Esophagus muscularis mucosa (tissue), 4 donors: ENCODE data around the gene DEDD. TPM values are rescaled to one million over a fixed set of nuclear protein-coding genes. Genes with fewer than 3 reads are reported as not detected.

Experiments
- DNase-seq: peaks from one replicate; pipeline ENCODE4 v3.0.0-alpha.2; 2017; ENCODE audit errors: extremely low spot score
- H3K27ac ChIP-seq, 4 donors: fragments of 200-600 bp; sonication (generic); replicated peaks in 1 of 4; 1 replicate in 3 of 4; 2 replicates in 1 of 4; pipeline ENCODE4 v1.5.1; 2016 to 2019; ENCODE audit warnings: mild to moderate bottlenecking in 1 of 4
- H3K27me3 ChIP-seq, 4 donors: fragments of 200-600 bp; sonication (generic); one replicate each; pipeline versions ENCODE4 v1.5.1 to v1.6.0; 2016 to 2019
- H3K36me3 ChIP-seq, 4 donors: fragments of 200-600 bp; sonication (generic); one replicate each; pipeline ENCODE4 v1.5.1; 2016 to 2019
- H3K4me1 ChIP-seq, 4 donors: fragments of 200-600 bp; sonication (generic); one replicate each; pipeline ENCODE4 v1.5.1; 2016 to 2019
- H3K4me3 ChIP-seq, 4 donors: fragments of 200-600 bp; sonication (generic); 1 replicate in 2 of 4; 2 replicates in 2 of 4; pipeline ENCODE4 v1.5.1; 2016 to 2019; ENCODE audit warnings: mild to moderate bottlenecking in 4 of 4, moderate library complexity in 1 of 4
- H3K9me3 ChIP-seq, 4 donors: fragments of 200-600 bp; sonication (generic); 1 replicate in 3 of 4; 2 replicates in 1 of 4; pipeline ENCODE4 v1.5.1; 2016 to 2019
- CTCF ChIP-seq, 3 experiments: fragments of 200-600 bp in 2 of 3; fragments of 450-650 bp in 1 of 3; sonication (generic) in 2 of 3; IDR thresholded peaks; one replicate each; pipeline ENCODE4 v1.5.1; 2017 to 2019; ENCODE audit warnings: antibody characterized with exemption in 3 of 3, mild to moderate bottlenecking in 2 of 3, moderate library complexity in 1 of 3
- EP300 ChIP-seq: sonication (generic); formaldehyde crosslinking; IDR thresholded peaks from one replicate; pipeline ENCODE4 v1.6.1; 2017; ENCODE audit warnings: antibody characterized with exemption
- POLR2A ChIP-seq: fragments of 450-650 bp; IDR thresholded peaks from one replicate; pipeline ENCODE4 v1.6.1; 2017; ENCODE audit warnings: antibody characterized with exemption, moderate library complexity, mild to moderate bottlenecking, low read depth
- POLR2AphosphoS5 ChIP-seq, 2 donors: sonication (generic); formaldehyde crosslinking; IDR thresholded peaks; one replicate each; pipeline ENCODE4 v1.6.1; 2017; ENCODE audit warnings: antibody characterized with exemption in 2 of 2
- WGBS: methylation state at CpG from one replicate; pipeline ENCODE4 v1.1.5; 2018; 5-methylcytosine and 5-hydroxymethylcytosine counted together
- intact Hi-C: fragments of 100-400 bp; cut with DNase I; formaldehyde crosslinking; loops from one replicate; pipeline ENCODE4 v1.15.1; 2023
- total RNA-seq, 4 donors: library from RNA; depleted of rRNA; stranded (reverse); fragments of >200 nt; gene quantifications; one replicate each; pipeline versions ENCODE4 v1.1.0 to v1.2.1, GENCODE V29; 2016

Gene DEDD
- total RNA-seq, 4 donors from 2014 or later = 37.0 to 82.5 (median 47.7) TPM

GRCh38 chr1:161111527-161111926, 20.9 kb downstream of the DEDD start:
- intact Hi-C loops = loop anchor here (10.0 kb wide), 1 partner anchor 277 kb away; no protein-coding TSS in a partner anchor
- WGBS = 88% methylated on average over 2 of the region's 2 CpGs

DNA sequence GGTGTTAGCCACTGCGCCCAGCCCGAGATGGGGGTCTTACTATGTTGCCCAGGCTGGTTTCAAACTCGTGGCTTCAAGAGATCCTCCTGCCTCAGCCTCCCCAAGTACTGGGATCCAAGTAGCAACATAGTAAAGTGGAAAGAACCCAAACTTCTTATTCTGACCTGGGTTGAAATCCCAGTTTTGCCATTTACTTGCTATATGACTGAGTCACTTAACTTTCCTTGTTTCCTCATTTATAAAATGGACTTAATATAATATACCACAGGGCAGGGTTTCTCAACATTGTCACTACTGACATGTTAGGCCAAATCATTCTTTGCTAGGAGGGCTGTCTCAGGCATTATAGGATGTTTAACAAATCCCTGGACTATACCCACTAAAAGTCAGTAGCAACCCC, 21.4 kb downstream of the DEDD start:
- intact Hi-C loops = loop anchor here (10.0 kb wide), 1 partner anchor 276 kb away; no protein-coding TSS in a partner anchor
- Histone ChIP-seq H3K9me3 (no peaks in the 10 kb centered on the region), H3K27ac (no peak overlapping the region), H3K36me3 (peaks cover 3 to 23% (median 6%) of the 10 kb centered on the region in 4 donors), H3K4me3 (no peak overlapping the region), H3K27me3 (no peaks in the 10 kb centered on the region), H3K4me1 (peaks cover 21 to 39% (median 31%) of the 10 kb centered on the region in 4 donors)
- TF ChIP-seq POLR2AphosphoS5 (IDR thresholded peaks at IDR 0.05) (no peak), POLR2A (no peak), CTCF (IDR thresholded peaks at IDR 0.05) (no peak), EP300 (no peak)
- 93% methylated on average over 3 of the region's 3 CpGs for whole genome bisulfite sequencing
- DNase-seq = no peak

More at GRCh38 chr1:161111527-161111926, 20.9 kb downstream of the DEDD start:
- Histone ChIP-seq H3K36me3 (peaks cover 3 to 23% (median 6%) of the 10 kb centered on the region in 4 donors), H3K4me1 (peaks cover 25 to 43% (median 34%) of the 10 kb centered on the region in 4 donors), H3K9me3 (no peaks in the 10 kb centered on the region), H3K4me3 (no peak overlapping the region), H3K27me3 (no peaks in the 10 kb centered on the region), H3K27ac (no peak overlapping the region)
- no peak for TF ChIP-seq POLR2A
- TF ChIP-seq POLR2AphosphoS5 (IDR thresholded peaks at IDR 0.05) = no peak
- no peak for TF ChIP-seq CTCF (IDR thresholded peaks at IDR 0.05)
- no peak for TF ChIP-seq EP300
- DNase-seq = no peak

- DNase-seq = no peak
- Histone ChIP-seq H3K27ac (no peak overlapping the region), H3K9me3 (no peaks in the 10 kb centered on the region), H3K27me3 (no peaks in the 10 kb centered on the region), H3K4me3 (no peak overlapping the region), H3K4me1 (peaks cover 0 to 4% (median under 1%) of the 10 kb centered on the region in 4 donors), H3K36me3 (peaks cover 13 to 24% (median 19%) of the 10 kb centered on the region in 4 donors)
- TF ChIP-seq CTCF (IDR thresholded peaks at IDR 0.05) = no peak
- no peak for TF ChIP-seq POLR2A
- no peak for TF ChIP-seq EP300
- no peak for TF ChIP-seq POLR2AphosphoS5 (IDR thresholded peaks at IDR 0.05)
- intact Hi-C loops = no loop called here
- WGBS = 100% methylated on average over 1 of the region's 1 CpG
These were observed 26.0 kb downstream of the DEDD start for GRCh38 chr1:161106431-161106830.

- peaks cover 18 to 29% (median 24%) of the 10 kb centered on the region in 4 donors for H3K4me1 ChIP-seq
- no peaks in the 10 kb centered on the region for H3K9me3 ChIP-seq
- no peak overlapping the region for H3K27ac ChIP-seq
- 48% methylated on average over 2 of the region's 2 CpGs for WGBS
- H3K27me3 ChIP-seq = peaks cover 0 to 3% (median 0%) of the 10 kb centered on the region in 4 donors
- no peak for DNase-seq
- H3K4me3 ChIP-seq = no peak overlapping the region
- peaks cover 11 to 37% (median 22%) of the 10 kb centered on the region in 4 donors for H3K36me3 ChIP-seq
- no peak for TF ChIP-seq POLR2AphosphoS5 (IDR thresholded peaks at IDR 0.05)
- no peak for TF ChIP-seq CTCF (IDR thresholded peaks at IDR 0.05)
- intact Hi-C loops = no loop called here
These were observed 31.9 kb downstream of the DEDD start for GRCh38 chr1:161100556-161100955.
